H1 (cell line): ENCODE data around the gene CTPS2.

Experiments
- CEBPB ChIP-seq: IDR thresholded peaks from 2 replicates; pipeline ENCODE4 v1.6.1; 2012; ENCODE audit warnings: low read depth, low read length
- CTCF ChIP-seq, 3 experiments: IDR thresholded peaks; 1 replicate in 2 of 3; 2 replicates in 1 of 3; pipeline versions ENCODE4 v1.5.1 to v1.6.1; 2011; ENCODE audit warnings: low read length in 3 of 3, mild to moderate bottlenecking in 3 of 3, inconsistent platforms in 2 of 3, low read depth in 1 of 3, moderate library complexity in 1 of 3; ENCODE audit not compliant: insufficient read depth in 1 of 3; ENCODE audit errors: control extremely low read depth in 1 of 3
- EP300 ChIP-seq, 2 experiments: IDR thresholded peaks; 1 replicate in 1 of 2; 2 replicates in 1 of 2; pipeline ENCODE4 v1.6.1; 2011 to 2012; ENCODE audit warnings: low read depth in 2 of 2, low read length in 2 of 2, mild to moderate bottlenecking in 2 of 2, borderline replicate concordance in 1 of 2, inconsistent platforms in 1 of 2, moderate library complexity in 1 of 2
- EZH2 ChIP-seq: fragments of 200-600 bp; sonication (generic); IDR thresholded peaks from 2 replicates; pipeline ENCODE4 v1.7.1; 2012; ENCODE audit warnings: low read depth, mild to moderate bottlenecking, moderate library complexity, low read length, inconsistent platforms; ENCODE audit not compliant: severe bottlenecking
- MAFK ChIP-seq: IDR thresholded peaks from 2 replicates; pipeline ENCODE4 v1.6.1; 2012; ENCODE audit warnings: low read depth, mild to moderate bottlenecking, improper control_type of control experiment, low read length
- MAX ChIP-seq: IDR thresholded peaks from 2 replicates; pipeline ENCODE4 v1.6.1; 2012; ENCODE audit warnings: inconsistent platforms
- POLR2A ChIP-seq, 2 experiments: IDR thresholded peaks; 1 replicate in 1 of 2; 2 replicates in 1 of 2; pipeline ENCODE4 v1.6.1; 2011; ENCODE audit warnings: low read depth in 2 of 2, low read length in 2 of 2, mild to moderate bottlenecking in 2 of 2; ENCODE audit errors: control extremely low read depth in 1 of 2
- SAP30 ChIP-seq: fragments of 300-600 bp; sonication (generic); IDR thresholded peaks from 2 replicates; pipeline ENCODE4 v1.7.1; 2012; ENCODE audit warnings: low read length, moderate library complexity, mild to moderate bottlenecking, inconsistent platforms; ENCODE audit not compliant: insufficient read depth, insufficient replicate concordance
- SIX5 ChIP-seq: IDR thresholded peaks from 2 replicates; pipeline ENCODE4 v1.6.1; 2011; ENCODE audit warnings: mild to moderate bottlenecking, low read depth, low read length

GRCh38 chrX:16604337-16604736 is 108.1 kb downstream of the CTPS2 start:
- TF ChIP-seq POLR2A (IDR thresholded peaks at IDR 0.05; ENCODE audit: control extremely low read depth in 1 of 2, low read depth in 2 of 2, low read length in 2 of 2) (no peak), SIX5 (no peak), SAP30 (no peak), CTCF (IDR thresholded peaks at IDR 0.05; ENCODE audit: control extremely low read depth in 1 of 3, insufficient read depth in 1 of 3, low read depth in 1 of 3, low read length in 3 of 3) (no peak), CEBPB (no peak), MAX (no peak), MAFK (no peak), EZH2 (no peak), EP300 (IDR thresholded peaks at IDR 0.05; ENCODE audit: borderline replicate concordance in 1 of 2, low read depth in 2 of 2, low read length in 2 of 2) (no peak)
